ENCODE results near the gene CHST10. TPM values are rescaled to one million over a fixed set of nuclear protein-coding genes. Genes with fewer than 3 reads are reported as not detected.

The CHST10 gene
- total and polyA plus RNA-seq, 2 donors (not counting 3 experiments of a cell fraction or from before 2014, with no cell fraction given), result 11.1 to 12.3 TPM

GRCh38 chr2:100395532-100396350 lies 21.7 kb downstream of the CHST10 start:
- Histone ChIP-seq H3K4me2 (ENCODE audit: insufficient read depth, low read length) (no peak overlapping the region), H3K27ac (ENCODE audit: insufficient read depth, low read depth, low read length) (no peak overlapping the region), H4K20me1 (replicated peaks; ENCODE audit: control insufficient read depth, extremely low read depth, insufficient read depth, low read length) (no peaks in the 10 kb centered on the region), H3K4me3 (replicated peaks in 1 of 3; ENCODE audit: insufficient read depth in 1 of 3, low read depth in 1 of 3, low read length in 3 of 3) (no peak overlapping the region), H3K79me2 (ENCODE audit: control insufficient read depth, insufficient read depth, low read length) (no peaks in the 10 kb centered on the region), H2AFZ (ENCODE audit: low read depth, low read length) (no peak overlapping the region), H3K4me1 (ENCODE audit: control insufficient read depth, extremely low read depth, insufficient read depth, low read length) (no peaks in the 10 kb centered on the region), H3K9ac (replicated peaks; ENCODE audit: extremely low read depth, insufficient read depth, low read length) (no peak overlapping the region), H3K9me3 (replicated peaks; ENCODE audit: control insufficient read depth, insufficient read depth, low read length) (no peaks in the 10 kb centered on the region), H3K36me3 (ENCODE audit: control insufficient read depth in 2 of 2, extremely low read depth in 1 of 2, insufficient read depth in 2 of 2, low read length in 2 of 2) (no peaks in the 10 kb centered on the region), H3K9me1 (replicated peaks; ENCODE audit: control insufficient read depth, extremely low read depth, insufficient read depth, low read length) (no peaks in the 10 kb centered on the region), H3K27me3 (ENCODE audit: control insufficient read depth in 2 of 2, insufficient read depth in 2 of 2, low read length in 2 of 2) (no peaks in the 10 kb centered on the region)
- POLR2A ChIA-PET, result no interaction called here
- BruUV-seq (replicated peaks), result no TSS peak
- TF ChIP-seq POLR2AphosphoS5 (IDR thresholded peaks at IDR 0.05; ENCODE audit: insufficient read depth, low read depth, low read length) (no peak), FOS (IDR thresholded peaks at IDR 0.05; ENCODE audit: borderline replicate concordance, insufficient read depth, low read length) (no peak), EZH2 (IDR thresholded peaks at IDR 0.05; ENCODE audit: borderline replicate concordance, low read depth, low read length, severe bottlenecking) (no peak), GATA2 (IDR thresholded peaks at IDR 0.05; ENCODE audit: insufficient read depth, insufficient read length, low read depth, low read length) (no peak), MAX (IDR thresholded peaks at IDR 0.05; ENCODE audit: insufficient read depth, insufficient read length) (no peak), MYC (IDR thresholded peaks at IDR 0.05; ENCODE audit: low read depth, low read length) (no peak), JUN (IDR thresholded peaks at IDR 0.05; ENCODE audit: borderline replicate concordance, insufficient read depth, insufficient read length, low read depth) (no peak), POLR2A (IDR thresholded peaks at IDR 0.05; ENCODE audit: low read depth, low read length) (no peak), CTCF (IDR thresholded peaks at IDR 0.05; ENCODE audit: extremely low read depth in 1 of 2, insufficient read depth in 1 of 2, low read depth in 1 of 2, low read length in 2 of 2) (no peak)
- DNase-seq (ENCODE audit: low read depth, low spot score) (no peak), FAIRE-seq (no peak)
- dilution Hi-C loops (cut with MboI; ENCODE audit: extremely low pct_ligation_motif_present, low sequenced_read_pairs), result no loop called here
- intact Hi-C loops (cut with micrococcal nuclease), result no loop called here
- CTCF ChIA-PET, result interaction anchor here (2.4 to 2.9 kb wide), 1 partner anchor 15 kb away, joined by 8 read pairs; no protein-coding TSS in a partner anchor

Measured in endothelial cell of umbilical vein (primary cell).